Femur (tissue), 1 donor: Measurements from ENCODE around the gene OR52B2.

Source experiments
- DNase-seq: peaks from one replicate; pipeline ENCODE4 v3.0.0-alpha.2; 2017

Gene OR52B2

GRCh38 chr11:6170226-6170625 lies at the start of gene OR52B2:
TSS of gene OR52B2 (minus strand) at chr11:6170326. CDS start at chr11:6170326, 0 bp downstream.
- DNase-seq: no peak

- DNase-seq: no peak
These were observed 49.2 kb upstream of the OR52B2 start for GRCh38 chr11:6219359-6219758.

- DNase-seq: no peak
These were observed 47.6 kb upstream of the OR52B2 start for GRCh38 chr11:6217722-6218121.

- no peak for DNase-seq
These were observed 46.4 kb upstream of the OR52B2 start for GRCh38 chr11:6216501-6216900.

GRCh38 chr11:6214530-6214929 lies 44.4 kb upstream of the OR52B2 start:
- no peak for DNase-seq

GRCh38 chr11:6210274-6210955 lies 40.3 kb upstream of the OR52B2 start:
- no peak for DNase-seq

GRCh38 chr11:6209801-6210200 lies 39.7 kb upstream of the OR52B2 start:
- no peak for DNase-seq

GRCh38 chr11:6206456-6207180 lies 36.5 kb upstream of the OR52B2 start:
- DNase-seq: no peak

GRCh38 chr11:6205366-6205765 lies 35.2 kb upstream of the OR52B2 start, which contains the start of gene C11orf42:
TSS of gene C11orf42 (plus strand) at chr11:6205557. CDS start at chr11:6205616, 59 bp downstream.
- no peak for DNase-seq

- DNase-seq: no peak
These were observed 34.6 kb upstream of the OR52B2 start for GRCh38 chr11:6204706-6205105.

GRCh38 chr11:6203327-6203726 lies 33.2 kb upstream of the OR52B2 start:
- no peak for DNase-seq

GRCh38 chr11:6202041-6202440 lies 31.9 kb upstream of the OR52B2 start:
- DNase-seq: no peak

GRCh38 chr11:6201481-6201880 lies 31.4 kb upstream of the OR52B2 start:
- no peak for DNase-seq

GRCh38 chr11:6200975-6201374 lies 30.8 kb upstream of the OR52B2 start:
- peak; percentile 56 for DNase-seq

GRCh38 chr11:6199174-6199810 lies 29.2 kb upstream of the OR52B2 start, which contains the start of gene OR52W1:
TSS of gene OR52W1 (plus strand) at chr11:6199224. CDS start at chr11:6199224, 0 bp downstream.
- no peak for DNase-seq

- DNase-seq: no peak
These were observed 27.5 kb upstream of the OR52B2 start for GRCh38 chr11:6197466-6198200.

GRCh38 chr11:6196396-6196795 lies 26.3 kb upstream of the OR52B2 start:
- DNase-seq: no peak

- DNase-seq: no peak
These were observed 24.0 kb upstream of the OR52B2 start for GRCh38 chr11:6194065-6194581.

- DNase-seq: no peak
These were observed 21.6 kb upstream of the OR52B2 start for GRCh38 chr11:6191742-6192141.

GRCh38 chr11:6175440-6175839 lies 5.3 kb upstream of the OR52B2 start:
- no peak for DNase-seq

GRCh38 chr11:6156628-6157359 lies 13.3 kb downstream of the OR52B2 start:
- DNase-seq: no peak

GRCh38 chr11:6152126-6152525 lies 18.0 kb downstream of the OR52B2 start:
- DNase-seq: no peak
